HL-60 (cell line): ENCODE results near the gene MARF1.

Source experiments
- CTCF ChIP-seq: IDR thresholded peaks from one replicate; pipeline ENCODE4 v1.5.1; 2011; ENCODE audit warnings: low read length, control low read depth, inconsistent platforms; ENCODE audit not compliant: insufficient read depth
- POLR2AphosphoS5 ChIP-seq: IDR thresholded peaks from 2 replicates; pipeline ENCODE4 v1.6.1; 2012; ENCODE audit warnings: low read depth

- TF ChIP-seq CTCF (no peak), POLR2AphosphoS5 (no peak)
Observed at GRCh38 chr16:15547768-15548096, 95.2 kb downstream of the MARF1 start.
